ENCODE results near the gene ZNF681.
"Not testable (repeated sequence)": the region's sequence is repeated elsewhere in the genome, so short reads cannot be mapped to it uniquely, and the experiment has no call there.

ZNF681 gene

DNA sequence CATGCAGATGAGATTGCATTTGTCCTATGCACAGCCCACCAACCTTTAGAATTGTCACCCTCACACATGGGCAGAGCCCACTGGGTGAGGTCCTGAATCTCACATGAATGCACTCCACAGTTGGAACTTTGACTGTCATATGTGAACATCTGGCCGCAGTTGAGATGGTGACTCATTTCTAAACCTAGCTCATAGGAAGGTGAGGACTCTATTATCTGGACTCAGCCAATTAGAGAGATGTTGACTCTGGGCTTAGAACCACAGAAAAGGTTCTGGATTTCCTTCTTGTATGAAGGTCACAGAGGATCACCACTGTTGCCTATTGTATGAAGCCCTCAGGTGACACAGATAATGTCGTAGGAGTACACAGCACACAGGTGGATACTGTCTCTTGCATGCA lies 25.6 kb upstream of the ZNF681 start:
- TF ChIP-seq, protein P1, sequence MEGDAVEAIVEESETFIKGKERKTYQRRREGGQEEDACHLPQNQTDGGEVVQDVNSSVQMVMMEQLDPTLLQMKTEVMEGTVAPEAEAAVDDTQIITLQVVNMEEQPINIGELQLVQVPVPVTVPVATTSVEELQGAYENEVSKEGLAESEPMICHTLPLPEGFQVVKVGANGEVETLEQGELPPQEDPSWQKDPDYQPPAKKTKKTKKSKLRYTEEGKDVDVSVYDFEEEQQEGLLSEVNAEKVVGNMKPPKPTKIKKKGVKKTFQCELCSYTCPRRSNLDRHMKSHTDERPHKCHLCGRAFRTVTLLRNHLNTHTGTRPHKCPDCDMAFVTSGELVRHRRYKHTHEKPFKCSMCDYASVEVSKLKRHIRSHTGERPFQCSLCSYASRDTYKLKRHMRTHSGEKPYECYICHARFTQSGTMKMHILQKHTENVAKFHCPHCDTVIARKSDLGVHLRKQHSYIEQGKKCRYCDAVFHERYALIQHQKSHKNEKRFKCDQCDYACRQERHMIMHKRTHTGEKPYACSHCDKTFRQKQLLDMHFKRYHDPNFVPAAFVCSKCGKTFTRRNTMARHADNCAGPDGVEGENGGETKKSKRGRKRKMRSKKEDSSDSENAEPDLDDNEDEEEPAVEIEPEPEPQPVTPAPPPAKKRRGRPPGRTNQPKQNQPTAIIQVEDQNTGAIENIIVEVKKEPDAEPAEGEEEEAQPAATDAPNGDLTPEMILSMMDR (IDR thresholded peaks at IDR 0.05; ENCODE audit: low read depth, low read length, missing control alignments), result no peak
- no peak overlapping the region for H3K4me3 ChIP-seq (ENCODE audit: low read depth, low read length)
- no peak for DNase-seq (ENCODE audit: low read depth)

DNA sequence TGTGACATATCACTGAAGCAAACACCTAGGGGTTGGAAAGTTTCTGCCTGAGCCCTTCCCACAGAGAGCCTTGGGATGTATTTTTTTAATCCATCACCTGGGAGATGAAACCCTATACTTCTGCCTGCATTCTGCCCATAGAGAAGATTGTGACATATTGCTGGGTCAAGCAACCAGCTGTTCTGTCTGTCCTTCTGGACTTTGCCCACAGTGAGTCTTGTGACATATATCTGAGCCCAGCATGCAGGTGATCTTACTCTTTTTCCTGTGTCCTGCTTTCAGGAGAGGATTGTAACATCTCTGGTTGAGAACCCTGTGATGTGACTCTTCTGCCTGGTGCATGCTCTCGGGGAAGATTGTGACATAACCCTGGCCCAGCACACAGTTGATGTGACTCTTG lies 24.9 kb upstream of the ZNF681 start:
- DNase-seq (ENCODE audit: low read depth), result no peak
- no peak overlapping the region for H3K4me3 ChIP-seq (ENCODE audit: low read depth, low read length)
- TF ChIP-seq, protein P1 (IDR thresholded peaks at IDR 0.05; ENCODE audit: low read depth, low read length, missing control alignments), result no peak

DNA sequence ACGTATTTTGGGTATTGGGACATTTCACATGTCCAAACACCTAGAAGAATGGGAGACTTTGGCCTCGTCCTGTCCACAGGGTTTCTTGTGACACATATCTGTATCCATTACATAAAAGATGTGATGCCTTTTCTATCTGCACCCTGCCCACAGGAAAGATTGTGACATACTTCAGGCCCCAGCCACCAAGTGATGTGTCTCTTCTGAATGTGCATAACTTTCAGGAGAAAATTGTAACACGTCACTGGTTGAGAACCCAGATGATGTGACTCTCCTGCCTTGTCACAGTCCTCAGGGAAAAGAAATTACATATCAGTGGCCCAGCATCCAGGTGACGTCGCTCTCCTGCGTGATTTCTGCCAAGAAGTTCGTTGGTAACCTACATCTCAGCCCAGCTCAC lies 21.0 kb upstream of the ZNF681 start:
- no peak for DNase-seq (ENCODE audit: low read depth)
- TF ChIP-seq, protein P1 (IDR thresholded peaks at IDR 0.05; ENCODE audit: low read depth, low read length, missing control alignments), result no peak
- no peak overlapping the region for H3K4me3 ChIP-seq (ENCODE audit: low read depth, low read length)

DNA sequence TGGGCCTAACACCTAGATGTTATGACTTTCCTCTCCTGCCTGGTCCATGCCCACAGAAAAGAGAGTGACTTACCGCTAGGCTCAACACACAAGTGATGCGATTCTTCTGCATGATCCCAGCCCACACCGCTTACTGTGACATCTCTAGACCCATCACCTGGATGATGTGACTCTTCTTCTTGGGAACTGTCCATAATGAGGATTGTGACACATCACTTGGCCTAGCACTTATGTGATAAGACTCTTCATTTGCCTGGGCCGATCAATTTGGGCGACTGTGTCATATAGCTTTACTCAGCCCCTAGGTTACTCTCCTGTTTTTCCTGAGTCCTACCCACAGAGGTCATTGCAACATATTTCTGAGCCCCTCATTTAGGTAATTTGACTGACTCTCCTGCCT lies 19.9 kb upstream of the ZNF681 start:
- TF ChIP-seq, protein P1 (IDR thresholded peaks at IDR 0.05; ENCODE audit: low read depth, low read length, missing control alignments), result no peak
- no peak overlapping the region for H3K4me3 ChIP-seq (ENCODE audit: low read depth, low read length)
- no peak for DNase-seq (ENCODE audit: low read depth)

DNA sequence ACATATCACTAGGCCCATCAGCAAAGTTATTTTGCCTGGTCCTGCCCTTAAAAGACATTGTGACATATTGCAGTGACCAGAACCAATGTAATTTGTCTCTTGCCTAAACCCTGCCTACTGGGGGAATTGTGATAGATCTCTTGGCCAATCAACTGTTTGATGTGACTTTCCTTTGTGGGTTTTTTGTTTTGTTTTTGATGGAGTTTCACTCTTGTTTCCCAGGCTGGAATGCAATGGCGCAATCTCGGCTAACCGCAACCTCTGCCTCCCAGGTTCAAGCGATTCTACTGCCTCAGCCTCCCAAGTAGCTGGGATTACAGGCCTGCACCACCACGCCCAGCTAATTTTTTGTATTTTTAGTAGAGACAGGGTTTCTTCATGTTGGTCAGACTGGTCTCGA lies 19.3 kb upstream of the ZNF681 start:
- not testable (repeated sequence) for DNase-seq (ENCODE audit: low read depth); H3K4me3 ChIP-seq (ENCODE audit: low read depth, low read length)

DNA sequence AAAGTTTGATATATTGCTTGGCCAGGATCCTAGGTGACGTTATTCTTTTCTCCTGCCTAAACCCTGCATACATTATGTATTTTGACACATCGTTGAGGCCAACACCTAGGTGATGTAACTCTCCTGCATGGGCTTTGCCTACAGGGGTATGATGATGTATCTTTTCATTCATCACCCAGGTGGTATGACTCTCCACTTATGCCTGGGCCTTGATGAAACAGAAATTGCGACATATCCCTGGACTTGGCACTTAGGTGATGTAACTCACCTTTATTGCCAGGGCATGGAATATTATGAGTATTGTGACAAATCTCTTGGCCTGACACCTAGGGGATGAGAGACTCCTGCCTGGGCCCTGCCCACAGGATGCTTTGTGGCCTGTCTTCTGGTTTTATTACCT lies 18.5 kb upstream of the ZNF681 start:
- TF ChIP-seq, protein P1 (IDR thresholded peaks at IDR 0.05; ENCODE audit: low read depth, low read length, missing control alignments), result no peak
- H3K4me3 ChIP-seq (ENCODE audit: low read depth, low read length), result no peak overlapping the region
- no peak for DNase-seq (ENCODE audit: low read depth)

DNA sequence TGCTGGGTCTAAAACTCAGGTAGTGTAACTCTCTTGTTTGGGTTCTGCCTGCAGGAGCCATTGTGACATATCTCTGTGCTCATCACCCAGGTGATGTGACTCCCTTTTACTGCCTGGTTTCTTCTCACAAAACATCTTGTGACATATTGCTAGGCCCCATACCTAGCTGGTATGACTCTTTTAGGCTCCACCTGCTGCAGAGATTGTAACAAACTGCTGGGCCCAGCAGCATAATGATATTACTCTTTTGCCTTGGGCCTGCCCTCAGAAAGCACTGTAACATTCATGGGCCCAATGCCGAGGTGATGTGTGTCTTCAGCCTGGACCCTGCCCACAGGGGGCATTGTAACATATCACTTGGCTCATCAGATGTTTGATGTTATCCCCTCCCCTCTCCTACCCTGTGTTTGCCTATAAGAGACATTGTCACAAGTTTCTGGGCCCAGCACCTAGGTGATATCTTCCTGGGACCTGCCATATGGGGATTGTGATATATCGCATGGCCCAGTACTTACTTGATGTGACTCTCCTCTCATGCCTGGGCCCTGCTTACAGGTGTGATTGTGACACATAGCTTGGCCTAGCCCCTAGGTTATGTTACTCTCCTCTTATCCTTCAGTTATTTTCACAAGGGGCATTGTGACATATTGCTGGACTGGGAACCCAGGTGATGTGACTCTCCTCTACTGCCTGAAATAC lies 18.0 kb upstream of the ZNF681 start:
- TF ChIP-seq, protein P1 (IDR thresholded peaks at IDR 0.05; ENCODE audit: low read depth, low read length, missing control alignments), result no peak
- DNase-seq (ENCODE audit: low read depth), result no peak
- H3K4me3 ChIP-seq (ENCODE audit: low read depth, low read length), result no peak overlapping the region

All from GM12864 (cell line).